GM12892 (cell line): ENCODE measurements around the gene MACROD2.

ENCODE experiments used
- POLR2AphosphoS5 ChIP-seq: IDR thresholded peaks from 2 replicates; pipeline ENCODE4 v1.6.1; 2011; ENCODE audit warnings: low read depth, low read length, control low read depth
- TAF1 ChIP-seq: IDR thresholded peaks from 2 replicates; pipeline ENCODE4 v1.6.1; 2011; ENCODE audit warnings: low read depth, mild to moderate bottlenecking, control low read depth, low read length, borderline replicate concordance

- no peak for TF ChIP-seq POLR2AphosphoS5
- TF ChIP-seq TAF1: no peak
Measured at GRCh38 chr20:14410869-14411555, 415.7 kb downstream of the MACROD2 start.
